ENCODE data around the gene RPL14.

DNA sequence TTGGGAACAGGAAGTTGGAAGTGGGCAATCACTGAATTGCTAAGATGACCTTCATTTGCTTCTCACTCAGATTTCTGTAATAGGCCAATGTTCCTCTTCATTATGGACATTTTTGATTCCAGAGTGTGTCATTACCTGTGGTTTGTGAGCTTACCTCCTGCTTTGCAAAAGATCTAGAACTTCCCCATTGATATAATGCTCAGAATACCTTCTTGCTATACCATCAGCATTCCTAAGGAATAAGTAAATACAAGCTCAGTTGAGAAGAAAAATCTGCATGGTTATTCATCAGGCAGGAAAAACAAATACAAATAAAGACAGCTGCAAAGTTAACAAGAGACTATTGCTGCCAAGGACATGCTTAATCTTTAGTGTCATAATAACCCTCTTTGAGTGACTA, 5.6 kb upstream of the RPL14 start:
- TF ChIP-seq, protein P1, sequence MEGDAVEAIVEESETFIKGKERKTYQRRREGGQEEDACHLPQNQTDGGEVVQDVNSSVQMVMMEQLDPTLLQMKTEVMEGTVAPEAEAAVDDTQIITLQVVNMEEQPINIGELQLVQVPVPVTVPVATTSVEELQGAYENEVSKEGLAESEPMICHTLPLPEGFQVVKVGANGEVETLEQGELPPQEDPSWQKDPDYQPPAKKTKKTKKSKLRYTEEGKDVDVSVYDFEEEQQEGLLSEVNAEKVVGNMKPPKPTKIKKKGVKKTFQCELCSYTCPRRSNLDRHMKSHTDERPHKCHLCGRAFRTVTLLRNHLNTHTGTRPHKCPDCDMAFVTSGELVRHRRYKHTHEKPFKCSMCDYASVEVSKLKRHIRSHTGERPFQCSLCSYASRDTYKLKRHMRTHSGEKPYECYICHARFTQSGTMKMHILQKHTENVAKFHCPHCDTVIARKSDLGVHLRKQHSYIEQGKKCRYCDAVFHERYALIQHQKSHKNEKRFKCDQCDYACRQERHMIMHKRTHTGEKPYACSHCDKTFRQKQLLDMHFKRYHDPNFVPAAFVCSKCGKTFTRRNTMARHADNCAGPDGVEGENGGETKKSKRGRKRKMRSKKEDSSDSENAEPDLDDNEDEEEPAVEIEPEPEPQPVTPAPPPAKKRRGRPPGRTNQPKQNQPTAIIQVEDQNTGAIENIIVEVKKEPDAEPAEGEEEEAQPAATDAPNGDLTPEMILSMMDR (conservative IDR thresholded peaks at IDR 0.05; ENCODE audit: low read length) = no peak
- no peak for TF ChIP-seq EZH2phosphoT487 (IDR thresholded peaks at IDR 0.05; ENCODE audit: borderline replicate concordance, low read depth, low read length)

All from OCI-LY7 (cell line).